ENCODE measurements around the gene ERGIC2. TPM values are rescaled to one million over a fixed set of nuclear protein-coding genes. Genes with fewer than 3 reads are reported as not detected.
"Not testable (repeated sequence)": the region's sequence is repeated elsewhere in the genome, so short reads cannot be mapped to it uniquely, and the experiment has no call there.

The ERGIC2 gene
- total RNA-seq, 1 experiment from 2014 or later = 99.3 TPM

GRCh38 chr12:29306266-29306665 is 74.7 kb downstream of the ERGIC2 start:
- Histone ChIP-seq H2AFZ (ENCODE audit: low read length) (no peak overlapping the region), H3K27me3 (ENCODE audit: low read length) (no peaks in the 10 kb centered on the region), H3K9me2 (replicated peaks; ENCODE audit: insufficient read depth, low read length) (no peaks in the 10 kb centered on the region), H3K36me3 (ENCODE audit: insufficient read depth, low read length) (no peaks in the 10 kb centered on the region), H3K4me2 (ENCODE audit: low read depth, low read length, poor library complexity, severe bottlenecking) (no peak overlapping the region), H3K9me3 (ENCODE audit: low read length) (no peaks in the 10 kb centered on the region), H3K9ac (ENCODE audit: low read length) (no peak overlapping the region), H3K4me3 (ENCODE audit: low read length) (no peak overlapping the region), H3K4me1 (ENCODE audit: low read length) (no peaks in the 10 kb centered on the region), H4K20me1 (ENCODE audit: insufficient read depth, low read depth, low read length) (no peaks in the 10 kb centered on the region), H3K79me2 (ENCODE audit: low read length) (no peaks in the 10 kb centered on the region), H3K27ac (ENCODE audit: low read length) (no peak overlapping the region)
- no peak for DNase-seq

GRCh38 chr12:29304388-29304787 is 76.6 kb downstream of the ERGIC2 start:
- Histone ChIP-seq H3K79me2 (ENCODE audit: low read length) (no peaks in the 10 kb centered on the region), H3K9me2 (replicated peaks; ENCODE audit: insufficient read depth, low read length) (no peaks in the 10 kb centered on the region), H3K4me1 (ENCODE audit: low read length) (no peaks in the 10 kb centered on the region), H3K27ac (ENCODE audit: low read length) (no peak overlapping the region), H4K20me1 (ENCODE audit: insufficient read depth, low read depth, low read length) (no peaks in the 10 kb centered on the region), H3K9me3 (ENCODE audit: low read length) (no peaks in the 10 kb centered on the region), H3K9ac (ENCODE audit: low read length) (no peak overlapping the region), H2AFZ (ENCODE audit: low read length) (no peak overlapping the region), H3K36me3 (ENCODE audit: insufficient read depth, low read length) (no peaks in the 10 kb centered on the region), H3K27me3 (ENCODE audit: low read length) (no peaks in the 10 kb centered on the region), H3K4me2 (ENCODE audit: low read depth, low read length, poor library complexity, severe bottlenecking) (no peak overlapping the region), H3K4me3 (ENCODE audit: low read length) (no peak overlapping the region)
- DNase-seq = no peak

GRCh38 chr12:29301114-29301513 is 79.9 kb downstream of the ERGIC2 start:
- no peaks in the 10 kb centered on the region for H3K79me2 ChIP-seq (ENCODE audit: low read length)

GRCh38 chr12:29299633-29300032 is 81.3 kb downstream of the ERGIC2 start:
- Histone ChIP-seq H3K9me2 (replicated peaks; ENCODE audit: insufficient read depth, low read length) (no peaks in the 10 kb centered on the region), H3K36me3 (ENCODE audit: insufficient read depth, low read length) (no peaks in the 10 kb centered on the region), H3K27ac (ENCODE audit: low read length) (no peak overlapping the region), H3K4me1 (ENCODE audit: low read length) (peaks cover 7% of the 10 kb centered on the region; the same call in 1 of the 2 replicates), H3K79me2 (ENCODE audit: low read length) (no peaks in the 10 kb centered on the region), H4K20me1 (ENCODE audit: insufficient read depth, low read depth, low read length) (no peaks in the 10 kb centered on the region), H2AFZ (ENCODE audit: low read length) (no peak overlapping the region), H3K27me3 (ENCODE audit: low read length) (no peaks in the 10 kb centered on the region), H3K9me3 (ENCODE audit: low read length) (no peaks in the 10 kb centered on the region), H3K4me2 (ENCODE audit: low read depth, low read length, poor library complexity, severe bottlenecking) (no peak overlapping the region), H3K4me3 (ENCODE audit: low read length) (no peak overlapping the region), H3K9ac (ENCODE audit: low read length) (no peak overlapping the region)
- no peak for DNase-seq

More at GRCh38 chr12:29301114-29301513, 79.9 kb downstream of the ERGIC2 start:
- Histone ChIP-seq H3K4me3 (ENCODE audit: low read length) (no peak overlapping the region), H2AFZ (ENCODE audit: low read length) (no peak overlapping the region), H3K27ac (ENCODE audit: low read length) (no peak overlapping the region), H4K20me1 (ENCODE audit: insufficient read depth, low read depth, low read length) (no peaks in the 10 kb centered on the region), H3K9me2 (replicated peaks; ENCODE audit: insufficient read depth, low read length) (no peaks in the 10 kb centered on the region), H3K4me1 (ENCODE audit: low read length) (peaks cover 7% of the 10 kb centered on the region; the same call in 1 of the 2 replicates), H3K27me3 (ENCODE audit: low read length) (no peaks in the 10 kb centered on the region), H3K9me3 (ENCODE audit: low read length) (no peaks in the 10 kb centered on the region), H3K36me3 (ENCODE audit: insufficient read depth, low read length) (no peaks in the 10 kb centered on the region), H3K9ac (ENCODE audit: low read length) (no peak overlapping the region), H3K4me2 (ENCODE audit: low read depth, low read length, poor library complexity, severe bottlenecking) (no peak overlapping the region)
- no peak for DNase-seq

- no peak overlapping the region for H2AFZ ChIP-seq (ENCODE audit: low read length)
- no peak for DNase-seq
- H3K9me2 ChIP-seq (replicated peaks; ENCODE audit: insufficient read depth, low read length) = no peaks in the 10 kb centered on the region
- H3K4me1 ChIP-seq (ENCODE audit: low read length) = no peaks in the 10 kb centered on the region
- no peaks in the 10 kb centered on the region for H3K27me3 ChIP-seq (ENCODE audit: low read length)
- H3K9me3 ChIP-seq (ENCODE audit: low read length) = no peaks in the 10 kb centered on the region
- no peaks in the 10 kb centered on the region for H3K36me3 ChIP-seq (ENCODE audit: insufficient read depth, low read length)
- no peak overlapping the region for H3K27ac ChIP-seq (ENCODE audit: low read length)
- H3K79me2 ChIP-seq (ENCODE audit: low read length) = no peaks in the 10 kb centered on the region
- H3K4me3 ChIP-seq (ENCODE audit: low read length) = no peak overlapping the region
- H3K4me2 ChIP-seq (ENCODE audit: low read depth, low read length, poor library complexity, severe bottlenecking) = no peak overlapping the region
- no peak overlapping the region for H3K9ac ChIP-seq (ENCODE audit: low read length)
- no peaks in the 10 kb centered on the region for H4K20me1 ChIP-seq (ENCODE audit: insufficient read depth, low read depth, low read length)
Observed at GRCh38 chr12:29291226-29291625, 89.7 kb downstream of the ERGIC2 start.

- not testable (repeated sequence) for H3K4me2 ChIP-seq (ENCODE audit: low read depth, low read length, poor library complexity, severe bottlenecking); H3K4me3 ChIP-seq (ENCODE audit: low read length); H3K9ac ChIP-seq (ENCODE audit: low read length); H3K9me3 ChIP-seq (ENCODE audit: low read length); H3K36me3 ChIP-seq (ENCODE audit: insufficient read depth, low read length); DNase-seq; H3K9me2 ChIP-seq (replicated peaks; ENCODE audit: insufficient read depth, low read length); H3K79me2 ChIP-seq (ENCODE audit: low read length); H3K27ac ChIP-seq (ENCODE audit: low read length); H3K27me3 ChIP-seq (ENCODE audit: low read length); H2AFZ ChIP-seq (ENCODE audit: low read length); H3K4me1 ChIP-seq (ENCODE audit: low read length); H4K20me1 ChIP-seq (ENCODE audit: insufficient read depth, low read depth, low read length)
Observed at GRCh38 chr12:29290475-29290874, 90.5 kb downstream of the ERGIC2 start.

GRCh38 chr12:29288031-29288430 is 92.9 kb downstream of the ERGIC2 start:
- H4K20me1 ChIP-seq (ENCODE audit: insufficient read depth, low read depth, low read length) = no peaks in the 10 kb centered on the region
- H3K9ac ChIP-seq (ENCODE audit: low read length) = no peak overlapping the region
- H2AFZ ChIP-seq (ENCODE audit: low read length) = no peak overlapping the region
- no peaks in the 10 kb centered on the region for H3K4me1 ChIP-seq (ENCODE audit: low read length)
- no peaks in the 10 kb centered on the region for H3K27me3 ChIP-seq (ENCODE audit: low read length)
- H3K4me2 ChIP-seq (ENCODE audit: low read depth, low read length, poor library complexity, severe bottlenecking) = no peak overlapping the region
- H3K36me3 ChIP-seq (ENCODE audit: insufficient read depth, low read length) = no peaks in the 10 kb centered on the region
- H3K9me2 ChIP-seq (replicated peaks; ENCODE audit: insufficient read depth, low read length) = no peaks in the 10 kb centered on the region
- no peak overlapping the region for H3K4me3 ChIP-seq (ENCODE audit: low read length)
- no peak for DNase-seq
- H3K9me3 ChIP-seq (ENCODE audit: low read length) = no peaks in the 10 kb centered on the region
- no peaks in the 10 kb centered on the region for H3K79me2 ChIP-seq (ENCODE audit: low read length)
- no peak overlapping the region for H3K27ac ChIP-seq (ENCODE audit: low read length)

GRCh38 chr12:29287622-29288021 is 93.3 kb downstream of the ERGIC2 start:
- Histone ChIP-seq H3K79me2 (ENCODE audit: low read length) (no peaks in the 10 kb centered on the region), H3K9ac (ENCODE audit: low read length) (no peak overlapping the region), H2AFZ (ENCODE audit: low read length) (no peak overlapping the region), H3K4me1 (ENCODE audit: low read length) (no peaks in the 10 kb centered on the region), H3K9me3 (ENCODE audit: low read length) (no peaks in the 10 kb centered on the region), H3K27me3 (ENCODE audit: low read length) (no peaks in the 10 kb centered on the region), H3K27ac (ENCODE audit: low read length) (no peak overlapping the region), H4K20me1 (ENCODE audit: insufficient read depth, low read depth, low read length) (no peaks in the 10 kb centered on the region), H3K4me2 (ENCODE audit: low read depth, low read length, poor library complexity, severe bottlenecking) (no peak overlapping the region), H3K4me3 (ENCODE audit: low read length) (no peak overlapping the region), H3K9me2 (replicated peaks; ENCODE audit: insufficient read depth, low read length) (no peaks in the 10 kb centered on the region), H3K36me3 (ENCODE audit: insufficient read depth, low read length) (no peaks in the 10 kb centered on the region)
- no peak for DNase-seq
